GM12872 (cell line): Measurements from ENCODE around the gene CARD11.

Source experiments
- CTCF ChIP-seq: IDR thresholded peaks from 3 replicates; pipeline ENCODE4 v1.5.1; 2011; ENCODE audit warnings: low read depth, mild to moderate bottlenecking, low read length, moderate library complexity; ENCODE audit not compliant: insufficient read depth

The CARD11 gene

GRCh38 chr7:2870471-2870931 lies 173.2 kb downstream of the CARD11 start:
- no peak for TF ChIP-seq CTCF

GRCh38 chr7:2869981-2870380 lies 173.7 kb downstream of the CARD11 start:
- no peak for TF ChIP-seq CTCF

GRCh38 chr7:2866601-2867000 lies 177.1 kb downstream of the CARD11 start:
- no peak for TF ChIP-seq CTCF

GRCh38 chr7:2864999-2865670 lies 178.5 kb downstream of the CARD11 start:
- TF ChIP-seq CTCF = peak; percentile 92

GRCh38 chr7:2864204-2864985 lies 179.3 kb downstream of the CARD11 start:
- TF ChIP-seq CTCF = no peak

- TF ChIP-seq CTCF = no peak
These were observed 180.1 kb downstream of the CARD11 start for GRCh38 chr7:2863461-2864066.

- TF ChIP-seq CTCF = no peak
These were observed 180.8 kb downstream of the CARD11 start for GRCh38 chr7:2862831-2863361.
